Stimulated activated naive CD4-positive, alpha-beta T cell (primary cell): ENCODE results near the gene HMX1.

Experiments used
- DNase-seq, 6 experiments: peaks; one replicate each; lab custom pipeline; 2025; lab: John Stamatoyannopoulos, UW

The HMX1 gene

GRCh38 chr4:8909548-8909947 is 37.9 kb upstream of the HMX1 start:
- no peak for DNase-seq

GRCh38 chr4:8908206-8908893 is 36.7 kb upstream of the HMX1 start:
- DNase-seq, result no peak

GRCh38 chr4:8907596-8908205 is 36.1 kb upstream of the HMX1 start:
- no peak for DNase-seq

GRCh38 chr4:8906991-8907595 is 35.5 kb upstream of the HMX1 start:
- DNase-seq, result no peak

GRCh38 chr4:8906668-8906970 is 35.0 kb upstream of the HMX1 start:
- no peak for DNase-seq

- DNase-seq, result no peak
Observed at GRCh38 chr4:8905773-8906667, 34.4 kb upstream of the HMX1 start.

GRCh38 chr4:8905226-8905772 is 33.7 kb upstream of the HMX1 start:
- no peak for DNase-seq

- DNase-seq, result no peak
Observed at GRCh38 chr4:8904666-8905065, 33.0 kb upstream of the HMX1 start.

GRCh38 chr4:8904041-8904501 is 32.4 kb upstream of the HMX1 start:
- DNase-seq, result no peak

- no peak for DNase-seq
Observed at GRCh38 chr4:8901335-8901734, 29.7 kb upstream of the HMX1 start.

- DNase-seq, result no peak
Observed at GRCh38 chr4:8900588-8900987, 28.9 kb upstream of the HMX1 start.

- no peak for DNase-seq
Observed at GRCh38 chr4:8898419-8898818, 26.8 kb upstream of the HMX1 start.

GRCh38 chr4:8897251-8898167 is 25.9 kb upstream of the HMX1 start:
- DNase-seq, result no peak

GRCh38 chr4:8896506-8896905 is 24.9 kb upstream of the HMX1 start:
- no peak for DNase-seq

- DNase-seq, result no peak
Observed at GRCh38 chr4:8896071-8896470, 24.4 kb upstream of the HMX1 start.

- no peak for DNase-seq
Observed at GRCh38 chr4:8895295-8895694, 23.7 kb upstream of the HMX1 start.

GRCh38 chr4:8894424-8894816 is 22.8 kb upstream of the HMX1 start:
- no peak for DNase-seq

- no peak for DNase-seq
Observed at GRCh38 chr4:8893624-8894423, 22.2 kb upstream of the HMX1 start.

GRCh38 chr4:8893227-8893623 is 21.6 kb upstream of the HMX1 start:
- DNase-seq, result no peak

- no peak for DNase-seq
Observed at GRCh38 chr4:8892556-8893226, 21.1 kb upstream of the HMX1 start.
